ENCODE results near the gene SYTL2. TPM values are rescaled to one million over a fixed set of nuclear protein-coding genes. Genes with fewer than 3 reads are reported as not detected.

The SYTL2 gene
- total RNA-seq, 1 experiment from 2014 or later: 5.2 TPM

GRCh38 chr11:85742873-85743275 lies 68.1 kb downstream of the SYTL2 start:
- Histone ChIP-seq H2BK12ac (ENCODE audit: insufficient read length, low read depth, low read length) (no peak overlapping the region), H3K9ac (ENCODE audit: extremely low read depth, insufficient read length, low read length) (no peak overlapping the region), H3T11ph (ENCODE audit: low read length) (no peak overlapping the region), H4K91ac (ENCODE audit: insufficient read length, low read depth, low read length) (no peak overlapping the region), H2BK120ac (ENCODE audit: low read depth, low read length, poor library complexity, severe bottlenecking) (no peak overlapping the region), H2BK5ac (ENCODE audit: insufficient read length, low read length) (no peak overlapping the region), H3K27ac (ENCODE audit: insufficient read length, low read depth, low read length) (no peak overlapping the region), H3K79me1 (ENCODE audit: insufficient read depth, low read depth, low read length, poor library complexity, severe bottlenecking) (no peaks in the 10 kb centered on the region), H3K23ac (ENCODE audit: insufficient read length, low read depth, low read length) (no peak overlapping the region), H3K4ac (ENCODE audit: low read depth, low read length) (no peak overlapping the region), H2BK20ac (ENCODE audit: low read depth, low read length, poor library complexity, severe bottlenecking) (no peak overlapping the region), H3K9me3 (ENCODE audit: control insufficient read depth, low read depth, low read length) (no peaks in the 10 kb centered on the region), H3K14ac (ENCODE audit: insufficient read depth, low read length) (no peak overlapping the region), H3K23me2 (ENCODE audit: insufficient read length, low read depth, low read length, poor library complexity, severe bottlenecking) (no peaks in the 10 kb centered on the region), H3K18ac (ENCODE audit: insufficient read length, low read depth, low read length) (no peak overlapping the region), H4K5ac (ENCODE audit: insufficient read length, low read depth, low read length) (no peak overlapping the region), H2AFZ (ENCODE audit: low read length) (no peak overlapping the region), H4K8ac (replicated peaks; ENCODE audit: insufficient read length, low read depth, low read length) (no peak overlapping the region), H3K56ac (ENCODE audit: insufficient read length, low read depth, low read length) (no peak overlapping the region), H4K20me1 (ENCODE audit: control insufficient read depth, insufficient read depth, insufficient read length) (no peaks in the 10 kb centered on the region), H3K4me2 (ENCODE audit: insufficient read depth, insufficient read length, low read length) (no peak overlapping the region), H2AK5ac (ENCODE audit: insufficient read length, low read length) (no peak overlapping the region), H3K27me3 (ENCODE audit: insufficient read depth, low read length) (no peaks in the 10 kb centered on the region), H3K4me1 (ENCODE audit: insufficient read depth, low read length) (no peaks in the 10 kb centered on the region; the same call in 1 of the 2 replicates), H3K79me2 (ENCODE audit: insufficient read depth, low read length) (no peaks in the 10 kb centered on the region), H2BK15ac (ENCODE audit: low read depth, low read length) (no peak overlapping the region)
- Mint-ChIP-seq H3K4me3 (no peak overlapping the region), H3K27me3 (ENCODE audit: low read depth) (no peaks in the 10 kb centered on the region; the same call in none of the 2 replicates), H3K36me3 (ENCODE audit: insufficient read depth in 1 of 3, low read depth in 3 of 3) (no peaks in the 10 kb centered on the region), H3K4me1 (peaks cover 16 to 20% of the 10 kb centered on the region in 2 experiments), H3K27ac (no peak overlapping the region), H3K9me3 (no peaks in the 10 kb centered on the region)
- WGBS (ENCODE audit: extremely low coverage, insufficient read length, low lambda C conversion rate): no CpG with 5 or more reads among the region's 1 CpG
- DNase-seq: no peak
- no peak for TF ChIP-seq CTCF (conservative IDR thresholded peaks at IDR 0.05)
